Left ventricle myocardium superior (tissue), 1 donor: ENCODE measurements around the gene CRACR2B. TPM values are rescaled to one million over a fixed set of nuclear protein-coding genes. Genes with fewer than 3 reads are reported as not detected.

Experiments
- ATAC-seq: fragments of 200-7000 bp; cut with Tn5 transposase; one replicate; pipeline ENCODE4 v1.9.1; 2020; ENCODE audit warnings: mild to moderate bottlenecking, moderate library complexity
- DNase-seq: peaks from one replicate; pipeline ENCODE4 v3.0.0-alpha.2; 2020
- intact Hi-C: fragments of 100-400 bp; cut with micrococcal nuclease; formaldehyde crosslinking; loops from one replicate; pipeline ENCODE4 v1.11.0; 2022
- total RNA-seq: library from RNA; stranded (reverse); fragmentation: NEBNext Ultra II Directional; extraction: Animal tissue kit (Norgen Biotek cat#: 25700); gene quantifications from one replicate; pipeline ENCODE4 v1.2.1, GENCODE V29; 2021
- donor health status: DM: no; HTN: yes; CAD: no; lungs with severe emphysema.

The CRACR2B gene
- total RNA-seq, 1 donor from 2014 or later, result 31.0 TPM

- intact Hi-C loops, result no loop called here
These were observed 47.5 kb downstream of the CRACR2B start for GRCh38 chr11:875203-875602.

GRCh38 chr11:875769-876301 is 48.1 kb downstream of the CRACR2B start:
- intact Hi-C loops, result no loop called here
- ATAC-seq (no peak), DNase-seq (no peak)

More at GRCh38 chr11:875203-875602, 47.5 kb downstream of the CRACR2B start:
- no peak for DNase-seq
- no peak for ATAC-seq

GRCh38 chr11:876545-876944 is 48.8 kb downstream of the CRACR2B start:
- DNase-seq (peak; percentile 82), ATAC-seq (peak; percentile 93)
- intact Hi-C loops, result no loop called here

- no peak for ATAC-seq
- no peak for DNase-seq
- intact Hi-C loops, result no loop called here
These were observed 49.8 kb downstream of the CRACR2B start for GRCh38 chr11:877565-877964.

GRCh38 chr11:880447-880846 is 52.7 kb downstream of the CRACR2B start:
- no peak for ATAC-seq

More at GRCh38 chr11:880447-880846, 52.7 kb downstream of the CRACR2B start:
- DNase-seq, result no peak
- intact Hi-C loops, result no loop called here

Other genes with a start within 250 kb of the CRACR2B start
- 14.4 TPM for gene IRF7, start 212.0 kb upstream of the CRACR2B start, total RNA-seq
- not detected for gene CDHR5, start 203.0 kb upstream of the CRACR2B start, total RNA-seq
- gene SCT, start 200.7 kb upstream of the CRACR2B start, total RNA-seq, result not detected
- not detected for gene DRD4, start 190.7 kb upstream of the CRACR2B start, total RNA-seq
- gene DEAF1, start 132.7 kb upstream of the CRACR2B start, total RNA-seq, result 15.9 TPM
- 9.0 TPM for gene TMEM80, start 132.1 kb upstream of the CRACR2B start, total RNA-seq
- gene EPS8L2, start 121.7 kb upstream of the CRACR2B start, total RNA-seq, result 3.3 TPM
- 103 TPM for gene TALDO1, start 80.5 kb upstream of the CRACR2B start, total RNA-seq
- 23.1 TPM for gene GATD1, start 50.4 kb upstream of the CRACR2B start, total RNA-seq
- not detected for gene CEND1, start 37.8 kb upstream of the CRACR2B start, total RNA-seq
- 3.5 TPM for gene SLC25A22, start 29.6 kb upstream of the CRACR2B start, total RNA-seq
- gene PIDD1, start 22.7 kb upstream of the CRACR2B start, total RNA-seq, result 8.5 TPM
- 942 TPM for gene RPLP2, start 18.0 kb upstream of the CRACR2B start, total RNA-seq
- gene PNPLA2, start 9.0 kb upstream of the CRACR2B start, total RNA-seq, result 321 TPM
- gene CD151, start 5.0 kb downstream of the CRACR2B start, total RNA-seq, result 401 TPM
- gene POLR2L, start 14.6 kb downstream of the CRACR2B start, total RNA-seq, result 266 TPM
- gene TSPAN4, start 14.9 kb downstream of the CRACR2B start, total RNA-seq, result 40.5 TPM
- gene CHID1, start 82.9 kb downstream of the CRACR2B start, total RNA-seq, result 53.0 TPM
- gene AP2A2, start 98.0 kb downstream of the CRACR2B start, total RNA-seq, result 42.6 TPM
- gene MUC6, start 208.8 kb downstream of the CRACR2B start, total RNA-seq, result not detected
- not detected for gene MUC2, start 247.0 kb downstream of the CRACR2B start, total RNA-seq